Astrocyte (in vitro differentiated cells and primary cell): ENCODE results near the gene CDC42BPA. TPM values are rescaled to one million over a fixed set of nuclear protein-coding genes. Genes with fewer than 3 reads are reported as not detected.

Experiments used
- DNase-seq: peaks from one replicate; pipeline ENCODE4 v3.0.0-alpha.2; 2010; ENCODE audit warnings: low read depth
- FAIRE-seq: peaks from 2 replicates; lab custom pipeline; 2011; peaks lifted over from hg19 to GRCh38; lab: Jason Lieb, UNC
- H2AFZ ChIP-seq: 2 replicates; pipeline ENCODE4 v1.6.0; 2012; ENCODE audit warnings: low read depth, low read length, inconsistent platforms
- H3K27ac ChIP-seq: 2 replicates; pipeline ENCODE4 v1.5.1; 2011; ENCODE audit warnings: low read depth, low read length, inconsistent platforms
- H3K27me3 ChIP-seq: 2 replicates; pipeline ENCODE4 v1.6.0; 2011; ENCODE audit warnings: low read length, inconsistent platforms; ENCODE audit not compliant: insufficient read depth
- H3K36me3 ChIP-seq: 2 replicates; pipeline ENCODE4 v1.5.1; 2011; ENCODE audit warnings: low read length, inconsistent platforms; ENCODE audit not compliant: insufficient read depth
- H3K4me1 ChIP-seq: 2 replicates; pipeline ENCODE4 v1.5.1; 2011; ENCODE audit warnings: low read length, inconsistent platforms; ENCODE audit not compliant: insufficient read depth
- H3K4me2 ChIP-seq: 2 replicates; pipeline ENCODE4 v1.6.0; 2012; ENCODE audit warnings: low read length, inconsistent platforms
- H3K4me3 ChIP-seq: 2 replicates; pipeline ENCODE4 v1.5.1; 2011; ENCODE audit warnings: low read depth, mild to moderate bottlenecking, low read length, inconsistent platforms; ENCODE audit not compliant: insufficient read depth
- H3K79me2 ChIP-seq: 2 replicates; pipeline ENCODE4 v1.6.0; 2012; ENCODE audit warnings: mild to moderate bottlenecking, low read length, inconsistent platforms; ENCODE audit not compliant: insufficient read depth
- H3K9ac ChIP-seq: 2 replicates; pipeline ENCODE4 v1.6.0; 2012; ENCODE audit warnings: mild to moderate bottlenecking, low read length, inconsistent platforms
- H3K9me3 ChIP-seq: 2 replicates; pipeline ENCODE4 v1.5.1; 2012; ENCODE audit warnings: low read depth, mild to moderate bottlenecking, low read length, inconsistent platforms; ENCODE audit not compliant: insufficient read depth
- H4K20me1 ChIP-seq: 2 replicates; pipeline ENCODE4 v1.6.0; 2012; ENCODE audit warnings: low read length, inconsistent platforms; ENCODE audit not compliant: insufficient read depth
- H3K27ac Mint-ChIP-seq: one replicate; pipeline ENCODE4 v1.8.0; 2021; ENCODE audit warnings: mild to moderate bottlenecking, mixed read lengths; ENCODE audit not compliant: unreplicated experiment
- H3K27me3 Mint-ChIP-seq: one replicate; pipeline ENCODE4 v1.8.0; 2021; ENCODE audit warnings: low read depth, mixed read lengths; ENCODE audit not compliant: unreplicated experiment
- H3K36me3 Mint-ChIP-seq: one replicate; pipeline ENCODE4 v1.8.0; 2021; ENCODE audit warnings: low read depth, mixed read lengths; ENCODE audit not compliant: unreplicated experiment
- H3K4me1 Mint-ChIP-seq: one replicate; pipeline ENCODE4 v1.8.0; 2021; ENCODE audit warnings: low read depth, mixed read lengths; ENCODE audit not compliant: unreplicated experiment
- H3K4me3 Mint-ChIP-seq: one replicate; pipeline ENCODE4 v1.8.0; 2021; ENCODE audit warnings: mild to moderate bottlenecking, moderate library complexity, mixed read lengths; ENCODE audit not compliant: unreplicated experiment
- H3K9me3 Mint-ChIP-seq: one replicate; pipeline ENCODE4 v1.8.0; 2021; ENCODE audit warnings: mild to moderate bottlenecking, mixed read lengths; ENCODE audit not compliant: unreplicated experiment
- EZH2 ChIP-seq: IDR thresholded peaks from 2 replicates; pipeline ENCODE4 v1.6.1; 2012; ENCODE audit warnings: mild to moderate bottlenecking, low read length, inconsistent platforms; ENCODE audit not compliant: insufficient read depth
- total RNA-seq: library from RNA; stranded (reverse); gene quantifications from 2 replicates; pipeline ENCODE4 v1.2.1, GENCODE V29; 2021
- TF ChIP-seq, protein P1 (sequence below): IDR thresholded peaks from 2 replicates; pipeline ENCODE4 v1.5.1; 2011; ENCODE audit warnings: low read depth, mild to moderate bottlenecking, inconsistent platforms, low read length, moderate library complexity; ENCODE audit not compliant: insufficient read depth

The CDC42BPA gene
- total RNA-seq, 1 donor from 2014 or later = 34.5 TPM

GRCh38 chr1:226978432-226979114, 339.7 kb downstream of the CDC42BPA start:
- Histone ChIP-seq H4K20me1 (no peaks in the 10 kb centered on the region), H3K4me1 (no peaks in the 10 kb centered on the region), H3K4me2 (no peak overlapping the region), H3K9me3 (no peaks in the 10 kb centered on the region), H3K36me3 (no peaks in the 10 kb centered on the region), H3K27ac (no peak overlapping the region), H3K27me3 (no peaks in the 10 kb centered on the region), H2AFZ (no peak overlapping the region), H3K9ac (no peak overlapping the region), H3K4me3 (no peak overlapping the region), H3K79me2 (no peaks in the 10 kb centered on the region)
- no peak overlapping the region for H3K27ac Mint-ChIP-seq
- peaks cover 1% of the 10 kb centered on the region for H3K36me3 Mint-ChIP-seq
- TF ChIP-seq, protein P1, sequence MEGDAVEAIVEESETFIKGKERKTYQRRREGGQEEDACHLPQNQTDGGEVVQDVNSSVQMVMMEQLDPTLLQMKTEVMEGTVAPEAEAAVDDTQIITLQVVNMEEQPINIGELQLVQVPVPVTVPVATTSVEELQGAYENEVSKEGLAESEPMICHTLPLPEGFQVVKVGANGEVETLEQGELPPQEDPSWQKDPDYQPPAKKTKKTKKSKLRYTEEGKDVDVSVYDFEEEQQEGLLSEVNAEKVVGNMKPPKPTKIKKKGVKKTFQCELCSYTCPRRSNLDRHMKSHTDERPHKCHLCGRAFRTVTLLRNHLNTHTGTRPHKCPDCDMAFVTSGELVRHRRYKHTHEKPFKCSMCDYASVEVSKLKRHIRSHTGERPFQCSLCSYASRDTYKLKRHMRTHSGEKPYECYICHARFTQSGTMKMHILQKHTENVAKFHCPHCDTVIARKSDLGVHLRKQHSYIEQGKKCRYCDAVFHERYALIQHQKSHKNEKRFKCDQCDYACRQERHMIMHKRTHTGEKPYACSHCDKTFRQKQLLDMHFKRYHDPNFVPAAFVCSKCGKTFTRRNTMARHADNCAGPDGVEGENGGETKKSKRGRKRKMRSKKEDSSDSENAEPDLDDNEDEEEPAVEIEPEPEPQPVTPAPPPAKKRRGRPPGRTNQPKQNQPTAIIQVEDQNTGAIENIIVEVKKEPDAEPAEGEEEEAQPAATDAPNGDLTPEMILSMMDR = no peak
- TF ChIP-seq EZH2 = no peak
- H3K27me3 Mint-ChIP-seq = no peaks in the 10 kb centered on the region
- H3K9me3 Mint-ChIP-seq = no peaks in the 10 kb centered on the region
- FAIRE-seq (no peak), DNase-seq (no peak)
- H3K4me3 Mint-ChIP-seq = no peak overlapping the region
- peaks cover 9% of the 10 kb centered on the region for H3K4me1 Mint-ChIP-seq

- Mint-ChIP-seq H3K4me3 (no peak overlapping the region), H3K9me3 (no peaks in the 10 kb centered on the region), H3K36me3 (peaks cover 1% of the 10 kb centered on the region), H3K4me1 (peaks cover 9% of the 10 kb centered on the region), H3K27ac (no peak overlapping the region), H3K27me3 (no peaks in the 10 kb centered on the region)
- Histone ChIP-seq H3K27me3 (no peaks in the 10 kb centered on the region), H3K4me1 (no peaks in the 10 kb centered on the region), H3K36me3 (no peaks in the 10 kb centered on the region), H4K20me1 (no peaks in the 10 kb centered on the region), H3K9ac (no peak overlapping the region), H3K4me2 (no peak overlapping the region), H3K4me3 (no peak overlapping the region), H3K27ac (no peak overlapping the region), H3K9me3 (no peaks in the 10 kb centered on the region), H2AFZ (no peak overlapping the region), H3K79me2 (no peaks in the 10 kb centered on the region)
- FAIRE-seq (no peak), DNase-seq (no peak)
- TF ChIP-seq EZH2 = no peak
- TF ChIP-seq, protein P1 = no peak
These were observed 340.5 kb downstream of the CDC42BPA start for GRCh38 chr1:226977643-226978431.
